ENCODE results near the gene CDS2.

The CDS2 gene

GRCh38 chr20:5181958-5182357 is 55.1 kb downstream of the CDS2 start:
- no peak for DNase-seq (ENCODE audit: low spot score)

DNA sequence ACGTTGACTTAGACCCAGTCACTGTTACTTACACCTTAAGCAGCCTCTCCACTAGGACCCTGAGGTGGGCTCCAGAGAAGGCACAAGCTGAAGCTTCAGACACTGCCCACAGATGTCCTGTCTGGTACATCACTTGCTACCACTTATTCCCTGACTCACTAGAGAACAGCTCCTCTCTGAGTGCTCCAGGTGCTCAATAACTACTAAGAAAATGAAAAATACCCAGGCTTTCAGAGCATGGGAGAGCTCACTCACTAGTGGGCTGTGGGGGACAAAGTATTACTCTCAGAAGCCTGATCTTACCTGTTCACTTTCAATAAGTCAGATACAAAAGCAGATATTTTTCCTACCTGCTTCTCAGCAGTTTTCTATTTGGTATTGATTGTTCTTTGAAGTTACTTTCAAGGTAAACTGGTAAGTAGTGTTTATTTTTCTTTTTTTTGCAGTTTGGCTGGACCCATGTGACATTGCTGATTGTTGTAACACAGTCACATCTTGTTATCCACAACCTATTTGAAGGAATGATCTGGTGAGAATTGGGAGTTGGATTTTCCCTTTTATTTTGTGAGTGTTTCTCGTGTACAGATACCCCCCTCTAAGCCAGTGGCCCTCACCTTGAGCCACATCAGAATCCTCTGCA is 55.9 kb downstream of the CDS2 start:
- DNase-seq (ENCODE audit: low spot score) = no peak

GRCh38 chr20:5183731-5184474 is 57.1 kb downstream of the CDS2 start:
- DNase-seq (ENCODE audit: low spot score) = no peak

DNA sequence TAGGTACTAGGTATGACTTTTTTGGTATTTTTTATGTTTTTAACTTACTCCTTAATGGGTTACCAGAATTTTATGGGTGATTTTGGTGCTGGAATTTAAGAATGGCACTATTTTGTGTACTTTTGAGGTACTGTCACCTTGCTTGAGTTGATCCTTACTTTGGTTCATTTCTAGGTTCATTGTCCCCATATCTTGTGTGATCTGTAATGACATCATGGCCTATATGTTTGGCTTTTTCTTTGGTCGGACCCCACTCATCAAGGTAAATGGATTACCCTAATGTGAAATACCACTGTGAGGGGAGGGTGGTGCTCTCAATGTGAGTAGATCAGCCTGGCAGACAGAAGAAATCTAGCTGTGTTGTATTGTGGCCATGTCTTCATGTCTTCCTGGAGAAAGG is 57.9 kb downstream of the CDS2 start:
- DNase-seq (ENCODE audit: low spot score) = no peak

DNA sequence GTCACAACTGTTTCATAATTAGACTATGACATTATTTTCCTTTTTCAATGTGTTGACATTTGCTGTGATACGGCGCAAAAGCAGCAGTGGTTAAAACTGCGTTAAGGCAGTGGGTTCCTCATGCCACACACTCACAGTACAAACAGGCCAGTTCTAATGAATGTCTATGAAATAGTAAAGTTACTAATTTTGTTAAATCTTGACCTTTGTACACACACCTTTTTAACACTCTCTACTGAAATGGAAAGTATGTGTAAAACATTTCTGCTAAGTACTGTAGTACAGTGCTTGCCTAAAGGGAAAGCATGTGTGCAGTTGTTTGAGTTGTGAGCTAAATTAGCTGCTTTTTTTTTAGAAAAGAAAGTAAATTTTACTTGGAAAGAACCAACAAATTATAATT is 60.3 kb downstream of the CDS2 start:
- DNase-seq (ENCODE audit: low spot score) = no peak

- no peak for DNase-seq (ENCODE audit: low spot score)
These were observed 61.9 kb downstream of the CDS2 start for GRCh38 chr20:5188736-5189135.

- no peak for DNase-seq (ENCODE audit: low spot score)
These were observed 63.1 kb downstream of the CDS2 start for GRCh38 chr20:5189917-5190316.

GRCh38 chr20:5190444-5190843 is 63.6 kb downstream of the CDS2 start:
- no peak for DNase-seq (ENCODE audit: low spot score)

DNA sequence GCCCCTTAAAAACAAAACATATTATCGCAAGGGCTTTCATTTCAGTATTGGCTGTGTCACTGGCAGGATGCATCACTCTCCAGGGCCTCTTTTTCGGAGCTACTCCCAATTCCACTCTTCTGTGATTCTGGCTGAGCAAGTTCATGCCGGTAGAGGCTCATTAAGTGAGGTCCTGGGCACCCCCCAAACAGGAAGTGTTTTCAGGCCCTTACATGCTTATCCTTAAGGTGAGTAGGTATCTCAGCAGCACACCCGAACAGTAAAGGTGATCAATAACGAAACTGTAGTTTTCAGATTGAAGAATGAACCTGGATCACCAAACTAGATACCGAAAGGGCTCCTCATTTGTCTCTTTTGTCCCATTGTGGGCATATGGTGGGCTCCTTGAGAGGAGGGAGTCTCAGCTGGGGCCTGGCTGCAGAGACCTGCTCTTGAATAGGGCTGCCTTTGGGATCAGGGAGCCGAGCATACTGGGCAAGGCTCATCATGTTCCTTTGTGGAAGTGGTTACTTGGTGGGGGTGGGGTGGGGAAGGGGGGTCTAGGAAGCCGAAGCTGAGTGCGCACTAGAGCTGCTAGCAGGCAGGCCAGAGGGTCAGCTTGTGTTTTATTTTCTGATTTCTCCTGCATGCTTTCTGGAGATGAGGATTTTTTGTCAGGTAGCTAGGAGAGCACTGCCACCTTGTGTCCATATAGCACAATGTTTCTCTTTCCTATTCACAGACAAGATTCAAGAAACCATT is 65.2 kb downstream of the CDS2 start:
- DNase-seq (ENCODE audit: low spot score) = peak; percentile 76

- no peak for DNase-seq (ENCODE audit: low spot score)
These were observed 66.0 kb downstream of the CDS2 start for GRCh38 chr20:5192570-5193431.

DNA sequence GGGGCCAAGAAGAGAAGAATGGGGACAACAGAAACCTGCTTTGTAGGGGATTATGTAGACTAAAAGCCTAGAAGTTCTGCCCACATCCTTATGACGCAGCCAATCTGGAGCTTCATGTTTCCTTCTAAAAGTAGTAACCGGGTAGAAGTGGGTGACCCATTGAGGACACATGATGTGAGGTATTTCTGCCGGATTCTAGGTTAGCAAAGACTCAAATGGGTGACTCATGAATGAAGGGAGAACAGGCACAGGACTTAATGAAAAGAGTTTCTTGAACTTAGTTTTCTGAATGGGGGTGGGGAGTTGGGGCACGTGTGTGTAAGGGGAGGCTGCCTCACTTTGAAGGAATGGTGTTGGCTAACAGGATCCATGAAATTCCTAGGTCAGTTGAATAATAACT is 68.8 kb downstream of the CDS2 start:
- DNase-seq (ENCODE audit: low spot score) = no peak

DNA sequence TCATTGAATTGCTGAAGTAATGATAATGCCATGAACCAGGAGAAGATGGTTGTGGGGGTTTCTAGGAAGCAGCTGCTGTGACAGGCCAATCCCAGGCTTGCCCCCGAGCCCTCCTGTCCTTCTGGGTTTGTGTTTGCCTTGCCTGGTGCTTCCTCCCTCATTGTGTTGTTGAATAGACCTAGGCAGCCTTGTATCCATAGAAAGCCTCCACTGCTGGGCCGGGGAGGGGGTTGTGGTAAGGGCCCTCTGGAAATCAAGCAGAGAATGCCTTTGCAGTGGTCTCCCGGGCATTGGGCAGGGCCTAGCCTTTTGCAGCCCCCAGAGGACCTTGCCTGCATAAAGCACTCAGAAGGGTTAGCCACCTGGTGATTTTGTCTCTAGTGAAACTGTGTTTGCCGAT is 69.3 kb downstream of the CDS2 start:
- DNase-seq (ENCODE audit: low spot score) = no peak

- no peak for DNase-seq (ENCODE audit: low spot score)
These were observed 70.5 kb downstream of the CDS2 start for GRCh38 chr20:5197270-5197827.

GRCh38 chr20:5197847-5198650 is 71.2 kb downstream of the CDS2 start:
- no peak for DNase-seq (ENCODE audit: low spot score)

DNA sequence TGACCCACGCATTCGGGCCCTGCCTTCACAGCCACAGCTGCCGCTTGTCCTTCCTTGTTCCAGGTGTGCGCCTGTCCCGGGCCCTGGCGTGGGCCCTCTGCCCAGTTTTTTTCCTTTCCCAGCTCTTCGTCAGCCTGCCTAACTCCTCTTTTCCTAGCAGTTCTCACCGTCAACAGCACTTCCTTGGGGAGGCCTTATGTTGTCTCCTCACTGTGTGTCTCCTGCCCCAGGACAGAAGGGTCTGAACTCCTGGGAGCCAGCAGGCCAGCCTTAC is 71.8 kb downstream of the CDS2 start:
- DNase-seq (ENCODE audit: low spot score) = no peak

DNA sequence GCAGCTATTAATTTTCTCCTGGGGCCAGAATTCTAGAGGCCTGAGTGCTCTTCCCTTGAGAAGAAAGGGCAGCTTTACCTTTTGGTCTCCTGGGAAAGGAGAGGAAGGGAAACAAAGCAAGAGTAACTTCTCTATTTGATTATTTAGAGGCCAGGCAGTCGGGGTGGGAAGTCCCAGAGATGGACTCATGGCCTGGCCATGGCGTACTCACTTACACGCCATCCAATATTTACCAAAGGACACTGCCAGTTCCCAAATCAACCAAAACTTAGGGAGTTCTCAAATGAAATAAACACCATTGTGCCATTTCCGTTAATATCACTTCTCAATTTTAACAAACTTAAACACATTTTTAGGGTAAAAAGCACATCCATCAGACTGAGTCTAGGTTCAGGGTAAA is 76.6 kb downstream of the CDS2 start:
- DNase-seq (ENCODE audit: low spot score) = no peak

GRCh38 chr20:5205348-5206210 is 78.8 kb downstream of the CDS2 start:
- DNase-seq (ENCODE audit: low spot score) = peak; percentile 88

GRCh38 chr20:5207138-5207537 is 80.3 kb downstream of the CDS2 start:
- DNase-seq (ENCODE audit: low spot score) = no peak

GRCh38 chr20:5211803-5212714 is 85.3 kb downstream of the CDS2 start:
- DNase-seq (ENCODE audit: low spot score) = no peak

All from D341Med (cell line).